A673 (cell line): ENCODE results near the gene INPP5A. TPM values are rescaled to one million over a fixed set of nuclear protein-coding genes. Genes with fewer than 3 reads are reported as not detected.

Experiments
- BruUV-seq: library from RNA; stranded (reverse); fragments of 400-500 nt; replicated peaks from 2 replicates; lab custom pipeline; 2021; lab: Mats Ljungman, UMichigan
- CTCF ChIA-PET: fragments of 300-600 bp; sonication (Branson Sonifier 250); formaldehyde crosslinking; loops from one replicate; lab custom pipeline; 2022; ENCODE audit warnings: antibody characterized with exemption; lab: Charles Lee
- POLR2A ChIA-PET: fragments of 300-600 bp; sonication (Branson Sonifier 250); formaldehyde crosslinking; loops from one replicate; lab custom pipeline; 2022; ENCODE audit warnings: antibody characterized with exemption; ENCODE audit not compliant: low non-redundant PET; lab: Charles Lee
- DNase-seq: peaks from one replicate; pipeline ENCODE4 v3.0.0-alpha.2; 2015; ENCODE audit warnings: low spot score
- H3K27ac ChIP-seq: fragments of 200-600 bp; sonication (generic); 2 replicates; pipeline ENCODE4 v1.5.1; 2016; ENCODE audit warnings: mixed run types, low read depth, mild to moderate bottlenecking, mixed read lengths, antibody characterized with exemption, low read length; ENCODE audit not compliant: poor library complexity, severe bottlenecking
- H3K27me3 ChIP-seq: fragments of 200-600 bp; sonication (generic); replicated peaks from 2 replicates; pipeline ENCODE4 v1.6.1; 2017; ENCODE audit warnings: mixed run types, low read depth, mild to moderate bottlenecking, mixed read lengths, antibody characterized with exemption, low read length; ENCODE audit not compliant: insufficient read depth, poor library complexity
- H3K36me3 ChIP-seq: fragments of 200-600 bp; sonication (generic); 2 replicates; pipeline ENCODE4 v1.6.1; 2016; ENCODE audit warnings: mixed run types, mild to moderate bottlenecking, mixed read lengths, antibody characterized with exemption, low read length; ENCODE audit not compliant: insufficient read depth, poor library complexity, severe bottlenecking
- H3K4me1 ChIP-seq: fragments of 200-600 bp; sonication (generic); 2 replicates; pipeline ENCODE4 v1.6.1; 2017; ENCODE audit warnings: mixed run types, mild to moderate bottlenecking, mixed read lengths, antibody characterized with exemption, low read length; ENCODE audit not compliant: insufficient read depth, poor library complexity, severe bottlenecking
- H3K4me3 ChIP-seq: fragments of 200-600 bp; sonication (generic); 2 replicates; pipeline ENCODE4 v1.5.1; 2016; ENCODE audit warnings: low read depth, mixed run types, mild to moderate bottlenecking, mixed read lengths, low read length; ENCODE audit not compliant: poor library complexity, severe bottlenecking
- H3K9me3 ChIP-seq: fragments of 200-600 bp; sonication (generic); 2 replicates; pipeline ENCODE4 v1.6.1; 2016; ENCODE audit warnings: mixed run types, low read depth, mild to moderate bottlenecking, mixed read lengths, antibody characterized with exemption, low read length; ENCODE audit not compliant: poor library complexity, severe bottlenecking
- CTCF ChIP-seq: fragments of 300-800, 200-600 bp; sonication (generic); conservative IDR thresholded peaks from 2 replicates; pipeline ENCODE4 v1.5.1; 2017; ENCODE audit warnings: low read depth, mild to moderate bottlenecking, antibody characterized with exemption, low read length, moderate library complexity, mixed read lengths
- EZH2 ChIP-seq: fragments of 200-600 bp; sonication (generic); IDR thresholded peaks from 2 replicates; pipeline ENCODE4 v1.6.1; 2017; ENCODE audit warnings: borderline replicate concordance, low read depth, mild to moderate bottlenecking, mixed read lengths, antibody characterized with exemption, low read length; ENCODE audit not compliant: poor library complexity, severe bottlenecking
- intact Hi-C: fragments of 100-400 bp; cut with micrococcal nuclease; formaldehyde crosslinking; loops from one replicate; pipeline ENCODE4 v1.10.0; 2022; ENCODE audit not compliant: unreplicated experiment
- total RNA-seq: library from RNA; stranded (reverse); gene quantifications from 2 replicates; pipeline ENCODE4 v1.2.3, GENCODE V29; 2021

The INPP5A gene
- total RNA-seq, 1 experiment from 2014 or later: 21.8 TPM

GRCh38 chr10:132708936-132709335 lies 171.3 kb downstream of the INPP5A start:
- DNase-seq: no peak
- Histone ChIP-seq H3K4me1 (no peaks in the 10 kb centered on the region), H3K4me3 (no peak overlapping the region), H3K27me3 (no peaks in the 10 kb centered on the region), H3K9me3 (peaks cover 14% of the 10 kb centered on the region), H3K27ac (no peak overlapping the region), H3K36me3 (no peaks in the 10 kb centered on the region)
- BruUV-seq: no TSS peak
- TF ChIP-seq CTCF: no peak
- TF ChIP-seq EZH2: no peak
- intact Hi-C loops: no loop called here
- ChIA-PET CTCF (no interaction called here), POLR2A (no interaction called here)

- ChIA-PET POLR2A (no interaction called here), CTCF (no interaction called here)
- no TSS peak for BruUV-seq
- no peak overlapping the region for H3K27ac ChIP-seq
- no peak for DNase-seq
- TF ChIP-seq CTCF: no peak
- TF ChIP-seq EZH2: no peak
- H3K9me3 ChIP-seq: peaks cover 14% of the 10 kb centered on the region
- H3K36me3 ChIP-seq: no peaks in the 10 kb centered on the region
- intact Hi-C loops: no loop called here
- H3K4me3 ChIP-seq: no peak overlapping the region
- H3K27me3 ChIP-seq: no peaks in the 10 kb centered on the region
- no peaks in the 10 kb centered on the region for H3K4me1 ChIP-seq
Observed at GRCh38 chr10:132709471-132709951, 171.9 kb downstream of the INPP5A start.

GRCh38 chr10:132710036-132710686 lies 172.6 kb downstream of the INPP5A start:
- no peak overlapping the region for H3K4me3 ChIP-seq
- no peaks in the 10 kb centered on the region for H3K27me3 ChIP-seq
- intact Hi-C loops: no loop called here
- ChIA-PET POLR2A (no interaction called here), CTCF (no interaction called here)
- no peak overlapping the region for H3K27ac ChIP-seq
- TF ChIP-seq CTCF: no peak
- no peak for TF ChIP-seq EZH2
- H3K4me1 ChIP-seq: no peaks in the 10 kb centered on the region
- no TSS peak for BruUV-seq
- no peaks in the 10 kb centered on the region for H3K36me3 ChIP-seq
- peaks cover 14% of the 10 kb centered on the region for H3K9me3 ChIP-seq
- DNase-seq: no peak
